Measurements from ENCODE around the gene PLCB4.

PLCB4 gene

DNA sequence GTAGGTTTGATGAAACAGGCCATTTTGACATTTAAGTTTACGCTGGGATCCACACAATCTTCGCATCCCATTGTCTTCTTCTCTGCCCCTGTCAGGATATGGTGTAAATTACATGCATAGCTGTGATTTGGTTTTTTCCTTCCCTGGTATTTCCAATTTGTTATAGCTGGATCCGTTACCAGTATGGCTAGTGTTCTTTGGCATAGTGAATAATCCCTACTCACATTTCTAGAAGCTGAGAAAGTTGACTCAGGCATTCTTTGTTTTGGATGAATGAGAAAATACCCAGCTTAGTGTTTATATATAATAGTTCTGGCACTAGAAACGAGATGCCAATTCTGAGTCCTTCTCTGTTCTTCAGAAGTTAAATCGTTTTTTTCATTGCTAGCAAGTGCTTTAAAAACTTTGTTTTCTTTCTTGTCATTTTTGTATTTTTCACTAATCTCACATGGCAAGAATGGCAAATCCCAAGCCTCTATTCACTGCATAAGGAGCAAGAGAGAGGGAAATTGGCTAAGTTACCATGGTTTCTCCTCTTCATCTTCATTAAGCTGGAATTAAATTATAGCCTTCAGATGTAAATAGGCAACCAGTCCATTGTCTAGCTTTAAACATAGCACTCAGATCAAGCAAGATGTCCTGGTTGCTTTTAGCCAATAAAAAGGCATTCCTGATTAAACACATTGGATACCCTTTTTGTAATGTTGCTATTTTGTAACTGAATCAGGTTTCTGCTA is 353.6 kb downstream of the PLCB4 start:
- DNase-seq (ENCODE audit: low read depth in 2 of 2, low spot score in 1 of 2) = no peak

DNA sequence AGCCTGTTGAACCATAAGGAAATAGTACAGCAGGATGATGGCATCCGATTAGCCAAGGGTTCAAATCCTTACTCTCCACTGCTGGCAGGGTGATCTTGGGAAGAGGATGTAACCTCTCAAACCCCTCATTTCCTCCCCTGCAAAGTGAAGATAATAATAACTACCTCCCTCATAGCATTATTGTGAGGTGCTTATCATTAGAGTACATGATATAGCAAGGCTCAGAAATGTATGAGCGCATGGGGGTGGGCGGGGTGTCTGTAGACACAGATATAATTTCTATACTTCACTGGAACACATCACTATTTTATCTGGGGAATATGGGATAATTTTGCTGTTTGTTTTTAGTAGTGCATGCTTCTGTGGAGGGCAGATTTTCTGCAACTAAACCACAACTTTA is 355.7 kb downstream of the PLCB4 start:
- DNase-seq (ENCODE audit: low read depth in 2 of 2, low spot score in 1 of 2) = no peak

DNA sequence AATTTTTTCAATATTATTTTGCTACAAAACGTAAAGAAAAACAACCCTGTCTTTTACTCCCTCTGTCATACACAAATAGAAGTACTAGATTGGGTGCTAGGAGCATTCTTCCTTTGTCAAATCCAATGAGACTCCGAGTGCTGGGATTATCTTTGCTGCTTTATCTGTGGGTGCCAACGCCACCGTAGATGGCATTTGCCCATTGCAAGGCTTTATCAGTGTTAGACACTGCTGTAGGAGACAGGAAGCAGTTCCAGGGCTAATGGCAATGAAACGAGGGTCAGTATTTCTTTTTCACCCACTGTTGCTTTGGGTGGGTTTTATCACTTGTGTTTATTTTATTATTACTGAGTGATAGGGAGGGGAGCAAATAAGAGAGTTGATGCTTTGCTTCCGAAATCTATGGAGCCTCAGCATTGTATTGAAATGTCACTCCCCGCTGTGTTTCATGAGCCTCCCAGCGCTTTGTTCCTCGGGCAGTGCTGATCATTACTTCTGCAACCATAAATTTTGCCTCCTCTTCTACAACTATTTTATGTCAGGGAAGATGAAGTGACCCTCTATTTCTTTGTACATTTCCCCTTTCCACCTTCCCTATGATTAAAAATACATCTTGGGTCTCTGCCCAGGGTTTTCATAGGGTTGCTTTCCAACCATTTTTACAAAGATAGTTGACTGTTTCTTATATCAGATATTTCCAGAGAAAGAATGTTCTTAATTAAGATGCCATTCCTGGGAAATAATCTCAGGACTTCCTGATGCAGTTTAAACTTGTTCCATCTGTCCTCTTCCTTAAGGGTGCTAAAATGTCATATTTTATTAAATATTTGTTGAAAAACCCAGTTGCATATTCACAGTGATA is 358.8 kb downstream of the PLCB4 start:
- DNase-seq (ENCODE audit: low read depth in 2 of 2, low spot score in 1 of 2) = no peak

DNA sequence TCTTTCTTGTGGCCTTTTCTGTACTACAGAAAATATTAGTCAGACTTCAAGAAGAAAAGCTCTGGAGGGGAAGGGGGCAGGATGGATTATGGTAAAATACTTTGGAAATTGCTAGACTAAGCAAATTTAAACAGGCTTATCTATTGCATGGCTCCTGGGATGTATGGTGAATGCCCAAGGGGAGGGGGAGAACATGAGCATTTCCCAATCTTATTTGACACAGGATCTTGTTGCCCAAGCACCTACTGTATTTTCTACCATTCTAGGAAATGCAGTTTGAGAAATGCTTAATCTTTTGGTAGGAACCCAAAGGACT is 359.4 kb downstream of the PLCB4 start:
- no peak for DNase-seq (ENCODE audit: low read depth in 2 of 2, low spot score in 1 of 2)

DNA sequence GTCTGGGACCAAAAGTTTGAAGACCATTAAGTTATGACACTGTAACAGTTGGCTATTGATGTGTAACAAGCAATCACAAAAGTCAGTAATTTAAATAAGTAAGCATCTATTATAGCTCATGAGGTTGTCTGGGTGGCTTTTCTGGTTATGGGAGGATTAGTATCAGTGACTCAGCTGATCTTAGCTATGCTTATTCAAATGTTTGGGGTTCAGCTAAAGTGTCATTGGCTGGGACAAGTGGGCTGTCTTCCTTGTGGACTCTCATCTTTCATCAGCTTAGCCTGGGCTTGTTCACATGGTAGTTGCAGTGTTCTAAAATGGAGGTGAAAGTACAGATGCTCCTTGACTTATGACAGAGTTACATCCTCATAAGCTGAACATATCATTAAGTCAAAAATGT is 370.9 kb downstream of the PLCB4 start:
- no peak for DNase-seq (ENCODE audit: low read depth in 2 of 2, low spot score in 1 of 2)

DNA sequence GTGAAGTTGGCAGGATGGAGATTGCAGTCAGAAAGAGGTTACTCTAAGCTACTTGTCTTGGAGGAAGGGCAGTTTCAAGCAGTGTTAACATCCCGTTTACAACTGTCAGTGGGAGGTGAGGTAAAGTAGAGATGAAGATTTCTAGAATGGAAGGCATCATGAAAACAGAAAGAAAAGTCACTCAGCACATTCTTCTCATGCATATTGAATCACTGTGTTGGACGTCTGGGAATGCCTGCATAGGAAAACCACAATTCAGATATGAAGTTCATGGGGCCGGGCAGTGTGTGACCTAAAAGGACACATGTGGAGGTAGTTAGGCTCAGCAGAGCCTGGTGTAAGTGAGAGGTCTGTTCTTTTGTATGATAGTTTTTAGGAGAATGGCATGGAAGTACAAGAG is 372.0 kb downstream of the PLCB4 start:
- DNase-seq (ENCODE audit: low read depth in 2 of 2, low spot score in 1 of 2) = no peak

DNA sequence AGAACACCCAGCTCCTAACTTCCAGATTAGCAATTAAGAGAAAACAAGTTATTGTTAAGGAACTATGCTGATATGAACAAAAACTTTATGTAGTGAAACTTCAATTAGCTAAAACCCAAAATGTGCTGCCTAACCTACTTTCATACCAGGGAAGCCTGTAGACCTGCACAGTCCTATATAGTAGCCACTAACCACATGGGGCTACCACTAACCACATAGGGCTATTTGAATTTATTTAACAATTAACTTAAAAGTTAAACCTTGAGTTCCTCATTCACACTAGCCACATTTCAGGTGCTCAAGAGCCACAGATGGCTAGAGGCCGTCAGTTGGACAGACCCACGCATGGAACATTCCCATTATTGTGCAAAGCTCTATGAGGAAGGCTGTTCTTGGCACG is 373.1 kb downstream of the PLCB4 start:
- no peak for DNase-seq (ENCODE audit: low read depth in 2 of 2, low spot score in 1 of 2)

DNA sequence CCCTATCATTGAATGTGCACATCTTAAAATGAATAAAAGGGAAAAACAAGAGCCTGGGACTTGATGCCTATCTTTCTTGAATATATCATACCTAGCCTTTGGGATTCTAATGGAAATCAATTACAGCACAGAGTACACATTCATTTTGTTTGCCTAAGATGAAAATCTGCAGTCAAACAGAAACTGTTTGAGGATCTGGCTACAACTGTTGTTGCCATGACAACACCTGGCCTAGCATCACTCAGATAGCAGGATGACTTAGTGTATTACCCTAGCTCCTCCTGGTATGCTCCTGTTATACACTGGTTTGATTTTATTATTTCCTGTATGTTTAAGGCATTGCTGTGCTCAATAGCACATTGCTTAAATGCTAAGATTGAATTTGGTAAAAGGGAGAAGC is 374.0 kb downstream of the PLCB4 start:
- no peak for DNase-seq (ENCODE audit: low read depth in 2 of 2, low spot score in 1 of 2)

DNA sequence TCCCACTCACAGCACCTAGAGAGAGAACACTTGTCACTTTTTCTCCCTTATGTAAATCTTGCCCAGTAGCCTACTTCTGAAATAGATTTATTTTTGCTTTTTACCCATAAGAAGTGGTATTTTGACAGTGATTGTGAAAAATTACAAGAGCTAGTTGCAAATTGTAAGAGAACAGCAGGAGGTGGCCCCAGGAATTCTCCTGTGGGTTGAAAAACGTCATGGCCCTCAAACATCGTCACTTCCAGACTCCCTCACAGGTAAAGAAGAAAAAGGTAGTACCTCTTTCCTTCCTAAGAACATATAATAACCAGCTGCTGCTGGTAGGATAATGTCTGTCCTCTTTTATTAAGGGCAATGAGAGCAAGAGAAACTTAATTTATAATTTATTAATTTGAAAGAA is 376.0 kb downstream of the PLCB4 start:
- no peak for DNase-seq (ENCODE audit: low read depth in 2 of 2, low spot score in 1 of 2)

DNA sequence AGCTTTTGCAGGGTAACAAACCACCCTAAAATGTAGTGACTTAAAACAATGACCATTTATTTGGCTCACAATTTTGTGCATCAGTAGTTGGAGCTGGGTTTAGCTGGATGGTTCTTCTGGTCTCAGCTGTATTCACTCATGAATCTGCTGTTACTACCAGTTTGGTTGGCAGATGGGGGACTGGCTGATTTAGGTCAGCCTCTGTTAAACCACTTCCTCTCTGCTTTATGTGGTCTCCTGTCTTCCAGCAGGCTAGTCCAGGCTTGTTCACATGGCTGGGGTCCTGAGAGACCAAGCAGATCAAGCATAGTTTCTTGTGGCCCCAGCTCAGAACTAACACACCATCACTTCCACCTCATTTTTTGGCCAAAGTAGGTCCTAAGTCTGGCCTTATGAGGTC is 378.3 kb downstream of the PLCB4 start:
- no peak for DNase-seq (ENCODE audit: low read depth in 2 of 2, low spot score in 1 of 2)

DNA sequence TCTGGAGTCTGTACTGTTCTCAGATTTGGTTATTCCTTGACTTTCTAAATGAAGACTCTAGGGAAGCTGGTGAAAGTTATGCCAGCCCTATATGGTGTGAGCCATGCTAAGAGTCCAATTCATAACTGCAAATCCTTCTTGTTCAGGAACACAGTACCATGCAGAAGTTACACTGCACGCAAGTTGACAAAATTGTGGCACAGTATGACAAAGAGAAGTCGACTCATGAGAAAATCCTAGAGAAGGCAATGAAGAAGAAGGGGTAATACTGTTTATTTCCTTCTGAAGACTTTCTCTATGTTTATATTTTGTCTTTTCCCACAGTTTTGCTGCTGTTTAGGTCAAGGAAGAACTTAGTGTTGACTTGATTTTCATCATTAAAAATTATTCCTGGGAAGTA is 384.3 kb downstream of the PLCB4 start:
- DNase-seq (ENCODE audit: low read depth in 2 of 2, low spot score in 1 of 2) = no peak

DNA sequence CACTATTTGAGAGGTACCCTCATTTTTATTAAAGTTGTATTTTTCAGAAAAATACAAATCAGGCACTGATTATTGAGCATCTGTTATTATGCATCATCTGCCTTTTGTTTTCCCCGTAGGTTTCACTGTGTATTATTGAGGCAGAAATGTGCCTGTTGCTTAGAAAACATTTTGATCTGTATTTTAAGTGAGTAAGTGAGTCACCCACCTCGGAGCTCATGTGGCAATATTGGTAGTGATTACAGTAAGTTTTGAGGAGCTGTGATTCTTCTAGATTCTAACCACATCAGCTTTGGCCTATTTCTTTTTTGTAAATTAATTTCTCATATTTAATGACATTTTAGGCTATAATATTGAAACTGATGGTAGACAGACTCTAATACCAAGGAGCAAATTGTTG is 385.9 kb downstream of the PLCB4 start:
- DNase-seq (ENCODE audit: low read depth in 2 of 2, low spot score in 1 of 2) = no peak

DNA sequence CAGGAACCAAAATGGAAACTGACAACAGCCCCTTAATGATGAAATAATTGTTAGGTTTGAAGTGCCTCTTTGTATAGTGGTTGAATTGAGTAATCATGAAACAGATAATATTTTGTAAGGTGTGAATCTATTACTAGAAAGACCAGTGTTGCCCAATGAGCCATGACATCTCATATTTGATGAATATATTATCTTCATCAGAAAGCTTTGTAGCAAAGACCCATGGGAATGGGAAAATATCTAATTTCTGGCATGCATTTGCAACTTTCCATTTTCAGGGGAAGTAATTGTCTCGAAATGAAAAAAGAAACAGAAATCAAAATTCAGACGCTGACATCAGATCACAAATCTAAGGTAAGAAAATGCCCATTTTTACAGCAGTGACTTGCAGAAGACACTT is 388.2 kb downstream of the PLCB4 start:
- no peak for DNase-seq (ENCODE audit: low read depth in 2 of 2, low spot score in 1 of 2)

DNA sequence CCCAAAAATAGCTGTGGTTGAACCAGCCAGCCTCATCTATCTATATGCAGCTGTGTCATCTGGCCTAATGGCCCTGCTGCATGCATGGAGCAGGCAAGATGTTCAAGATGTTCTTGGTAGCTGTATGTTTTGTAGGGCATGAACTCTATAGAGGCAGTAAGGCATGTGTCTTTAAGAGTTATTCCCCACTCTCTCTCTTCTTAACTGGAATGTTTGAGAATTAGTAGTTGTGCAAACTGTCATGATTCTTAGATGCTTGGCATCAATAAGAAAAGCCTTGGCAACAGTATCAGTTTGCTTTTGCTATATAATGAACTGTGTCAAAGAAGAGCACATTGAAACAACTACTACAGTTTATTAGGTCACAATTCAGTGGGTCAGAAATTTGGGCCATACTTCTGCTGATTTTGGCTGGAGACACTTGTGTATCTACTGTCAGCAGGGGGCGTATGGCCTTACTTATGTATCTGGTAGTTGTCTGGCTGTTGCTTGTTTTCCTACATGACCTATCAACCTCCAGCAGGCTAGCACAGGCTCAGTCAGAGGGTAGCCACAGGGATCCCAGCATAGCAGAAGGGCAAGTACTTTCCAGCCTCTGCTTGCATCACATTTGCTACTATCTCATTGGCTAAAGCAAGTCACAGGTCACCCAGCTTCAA is 389.4 kb downstream of the PLCB4 start:
- no peak for DNase-seq (ENCODE audit: low read depth in 2 of 2, low spot score in 1 of 2)

DNA sequence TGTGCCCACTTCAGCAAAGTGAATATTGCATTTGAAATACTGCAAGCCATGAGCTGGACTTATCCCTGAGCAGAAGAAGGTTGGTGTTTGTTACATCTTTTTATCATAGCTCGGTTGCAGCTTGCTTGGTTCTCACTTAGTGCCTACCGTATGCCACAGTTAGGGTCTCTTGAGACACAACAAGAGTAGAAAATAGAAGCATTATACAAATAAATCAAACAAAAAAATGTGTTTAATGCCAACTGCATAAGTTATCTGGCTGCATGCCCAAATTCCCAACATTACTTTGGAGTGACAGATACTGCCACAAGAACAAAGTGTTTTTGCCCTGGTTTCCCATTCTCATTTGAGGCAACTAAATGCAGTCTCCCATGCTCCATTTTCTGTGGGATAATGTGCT is 391.6 kb downstream of the PLCB4 start:
- no peak for DNase-seq (ENCODE audit: low read depth in 2 of 2, low spot score in 1 of 2)

DNA sequence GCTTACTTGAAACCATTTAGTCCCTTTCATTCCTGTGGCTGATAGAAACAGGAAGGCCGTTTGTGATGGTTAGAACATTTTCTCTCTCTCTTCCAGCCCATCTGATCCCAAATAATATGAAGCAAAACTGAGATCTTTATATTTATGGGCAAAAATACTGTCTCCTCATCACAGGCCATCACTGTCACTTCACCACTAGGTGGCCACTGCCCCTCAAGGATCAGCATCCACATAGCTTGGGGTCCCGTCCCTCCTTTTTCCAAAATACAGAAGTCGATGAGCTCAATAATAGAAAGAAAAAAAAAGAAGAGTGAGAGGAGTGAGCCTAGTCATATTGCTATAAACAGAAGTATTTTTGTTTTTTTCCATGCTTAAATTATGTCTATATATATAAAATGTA is 399.1 kb downstream of the PLCB4 start:
- DNase-seq (ENCODE audit: low read depth in 2 of 2, low spot score in 1 of 2) = no peak

DNA sequence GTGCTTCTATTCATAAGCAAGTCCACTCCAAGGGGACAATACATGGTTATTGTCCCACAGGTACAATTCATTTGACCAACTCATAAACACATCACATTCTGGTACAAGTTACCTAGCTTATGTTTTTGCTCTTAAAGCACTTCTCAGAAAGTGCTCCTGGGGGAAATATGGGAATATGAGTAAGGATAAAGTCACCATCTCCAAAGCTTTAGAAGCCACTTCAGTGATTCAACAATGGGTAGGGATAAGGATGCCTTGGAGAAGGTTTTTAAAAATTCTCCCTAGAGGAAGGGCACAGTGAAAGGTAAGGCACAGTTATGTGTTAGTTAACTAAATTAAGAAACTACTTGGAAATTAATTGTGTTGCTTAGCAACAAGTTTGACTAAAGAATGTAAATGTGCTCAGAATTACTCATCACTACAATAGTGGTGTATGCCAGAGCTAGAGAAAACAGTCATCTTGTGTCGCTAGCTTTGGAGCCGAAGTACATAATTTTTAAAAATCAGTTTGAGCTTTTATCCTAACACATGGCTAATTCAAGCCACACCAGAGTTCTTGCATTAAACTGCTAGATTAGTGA is 406.0 kb downstream of the PLCB4 start:
- no peak for DNase-seq (ENCODE audit: low read depth in 2 of 2, low spot score in 1 of 2)

DNA sequence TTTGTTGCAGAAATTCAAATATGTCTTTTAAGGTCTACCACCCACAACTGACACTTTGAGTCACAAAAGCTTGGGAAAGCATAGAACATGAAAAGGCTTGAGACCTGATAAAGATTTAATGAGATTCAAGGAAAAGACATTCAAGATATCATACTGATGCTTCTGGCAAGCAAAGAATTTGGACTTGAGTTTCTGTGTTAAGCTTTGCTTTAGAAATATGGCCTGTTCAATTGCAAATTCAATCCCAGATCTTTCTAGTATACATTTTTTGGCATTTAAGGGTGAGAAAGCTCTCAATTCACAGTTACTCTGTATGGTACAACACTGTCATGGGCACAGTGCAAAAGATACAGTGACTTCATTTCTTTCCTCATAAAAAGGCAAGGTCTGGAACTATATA is 406.6 kb downstream of the PLCB4 start:
- no peak for DNase-seq (ENCODE audit: low read depth in 2 of 2, low spot score in 1 of 2)

DNA sequence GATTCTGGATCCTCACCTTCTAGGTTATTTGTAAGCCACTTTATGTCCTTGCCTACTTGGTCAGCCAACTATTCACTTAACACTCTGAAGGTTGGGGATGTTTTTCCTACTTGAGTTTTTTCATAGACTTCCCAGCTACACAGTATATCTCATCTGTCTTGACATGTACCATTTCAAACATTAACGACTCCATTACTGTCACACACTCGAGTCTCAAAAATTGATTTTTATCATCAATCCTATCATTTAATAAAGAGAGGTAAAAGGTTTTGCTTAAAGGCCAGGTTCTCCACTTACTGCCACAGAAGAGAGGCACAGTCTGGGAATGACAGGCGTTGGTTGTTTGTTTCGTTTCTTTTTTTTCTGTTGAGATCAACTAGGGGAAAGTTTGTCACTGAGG is 407.3 kb downstream of the PLCB4 start:
- DNase-seq (ENCODE audit: low read depth in 2 of 2, low spot score in 1 of 2) = no peak

DNA sequence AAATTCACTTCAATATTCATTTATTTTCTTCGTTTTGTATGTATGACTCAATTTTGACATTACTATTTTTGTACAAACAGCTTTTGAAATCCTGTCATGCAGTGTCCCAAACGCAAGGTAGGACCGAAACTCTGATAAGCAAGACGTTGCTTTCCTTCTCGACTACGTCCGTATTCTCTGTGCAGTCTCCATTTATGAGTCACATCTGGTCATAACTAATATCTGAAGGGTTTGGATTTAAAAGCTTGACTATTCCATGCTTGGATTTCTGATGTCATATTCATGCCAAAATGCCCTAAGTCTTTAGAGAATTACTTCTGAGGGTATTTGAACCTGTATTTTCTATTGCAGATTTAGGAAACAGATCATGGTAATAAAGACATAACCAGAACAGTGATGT is 407.8 kb downstream of the PLCB4 start:
- DNase-seq (ENCODE audit: low read depth in 2 of 2, low spot score in 1 of 2) = no peak

DNA sequence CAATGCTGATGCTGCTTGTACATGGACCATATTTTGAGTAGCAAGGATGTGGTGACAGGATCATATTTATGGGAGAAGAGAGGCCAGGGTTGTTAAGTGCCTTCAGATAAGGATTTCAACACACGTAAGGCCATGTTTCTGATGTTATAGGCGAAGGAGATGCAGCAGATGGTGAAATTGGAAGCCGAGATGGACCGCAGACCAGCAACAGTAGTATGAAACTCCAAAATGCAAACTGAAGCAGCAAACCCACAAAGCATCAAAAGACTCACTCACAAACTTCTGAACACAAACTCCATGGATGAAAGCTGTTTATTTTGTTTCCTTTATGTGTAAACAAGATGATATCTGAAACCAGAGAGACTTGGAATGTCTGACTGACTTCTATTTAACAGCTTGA is 409.9 kb downstream of the PLCB4 start:
- no peak for DNase-seq (ENCODE audit: low read depth in 2 of 2, low spot score in 1 of 2)

DNA sequence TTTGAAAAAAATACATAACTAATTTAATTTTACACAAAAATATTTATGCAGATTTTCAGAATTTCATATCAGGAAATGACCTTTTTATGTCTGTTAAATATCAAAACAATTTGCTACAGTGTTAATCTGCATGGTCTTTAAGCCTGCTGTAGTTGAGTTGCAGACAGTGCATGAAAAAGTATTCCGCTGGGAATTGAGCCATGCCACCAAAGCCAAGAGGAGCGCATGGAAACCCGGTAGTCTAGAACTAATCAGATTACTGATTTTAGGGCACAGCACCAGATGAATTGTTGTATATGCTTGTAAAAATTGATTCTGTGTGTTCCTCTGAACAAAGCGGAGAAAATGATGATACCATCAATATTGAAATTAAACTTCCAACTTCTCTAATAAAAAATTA is 411.2 kb downstream of the PLCB4 start:
- DNase-seq (ENCODE audit: low read depth in 2 of 2, low spot score in 1 of 2) = no peak

Measured in stimulated activated CD8-positive, alpha-beta memory T cell treated with anti-CD3 and anti-CD28 coated beads, Interleukin-4, amount 100 ng/mL, for 1 hour (primary cell).